Measurements from ENCODE around the gene ALCAM.
"Not testable (repeated sequence)": the region's sequence is repeated elsewhere in the genome, so short reads cannot be mapped to it uniquely, and the experiment has no call there.

The ALCAM gene

DNA sequence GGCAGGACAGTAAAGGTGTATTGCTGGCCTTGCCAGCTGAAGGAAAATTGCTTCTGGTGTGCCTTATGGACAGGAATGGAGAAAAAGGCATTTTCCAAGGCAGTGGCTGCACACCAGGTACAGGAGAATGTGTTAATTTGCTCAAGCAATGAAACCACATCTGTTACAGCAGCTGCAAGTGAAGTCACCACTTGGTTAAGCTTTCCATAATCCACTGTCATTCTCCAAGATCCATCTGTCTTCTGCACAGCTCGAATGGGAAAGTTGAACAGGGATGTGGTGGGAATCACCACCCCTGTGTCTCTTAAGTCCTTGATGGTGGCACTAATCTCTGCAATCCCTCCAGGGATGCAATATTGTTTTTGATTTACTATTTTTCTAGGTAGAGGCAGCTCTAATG lies 236.8 kb downstream of the ALCAM start:
- not testable (repeated sequence) for DNase-seq

- no peak for DNase-seq
Observed at GRCh38 chr3:105606016-105606415, 239.3 kb downstream of the ALCAM start.

DNA sequence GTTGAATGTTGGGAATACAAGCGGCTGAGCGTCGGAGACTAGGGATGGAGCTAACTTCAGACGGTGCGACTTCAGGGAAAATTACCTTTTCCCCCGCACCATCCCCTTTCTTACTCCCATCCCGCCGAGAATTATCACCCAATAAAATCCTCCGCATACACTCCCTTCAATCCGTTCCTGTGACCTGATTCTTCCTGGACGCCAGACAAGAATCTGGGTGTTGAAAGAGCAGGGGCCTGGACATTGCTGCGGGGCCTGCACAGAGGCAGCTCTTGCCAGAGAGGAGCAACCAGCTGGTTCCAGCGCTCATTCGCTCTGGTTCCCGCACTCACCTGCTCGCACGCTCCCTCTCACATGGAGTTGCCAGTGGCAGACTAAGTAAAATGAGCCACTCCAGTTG lies 241.9 kb downstream of the ALCAM start:
- DNase-seq = no peak

- no peak for DNase-seq
Observed at GRCh38 chr3:105610473-105610872, 243.8 kb downstream of the ALCAM start.

DNA sequence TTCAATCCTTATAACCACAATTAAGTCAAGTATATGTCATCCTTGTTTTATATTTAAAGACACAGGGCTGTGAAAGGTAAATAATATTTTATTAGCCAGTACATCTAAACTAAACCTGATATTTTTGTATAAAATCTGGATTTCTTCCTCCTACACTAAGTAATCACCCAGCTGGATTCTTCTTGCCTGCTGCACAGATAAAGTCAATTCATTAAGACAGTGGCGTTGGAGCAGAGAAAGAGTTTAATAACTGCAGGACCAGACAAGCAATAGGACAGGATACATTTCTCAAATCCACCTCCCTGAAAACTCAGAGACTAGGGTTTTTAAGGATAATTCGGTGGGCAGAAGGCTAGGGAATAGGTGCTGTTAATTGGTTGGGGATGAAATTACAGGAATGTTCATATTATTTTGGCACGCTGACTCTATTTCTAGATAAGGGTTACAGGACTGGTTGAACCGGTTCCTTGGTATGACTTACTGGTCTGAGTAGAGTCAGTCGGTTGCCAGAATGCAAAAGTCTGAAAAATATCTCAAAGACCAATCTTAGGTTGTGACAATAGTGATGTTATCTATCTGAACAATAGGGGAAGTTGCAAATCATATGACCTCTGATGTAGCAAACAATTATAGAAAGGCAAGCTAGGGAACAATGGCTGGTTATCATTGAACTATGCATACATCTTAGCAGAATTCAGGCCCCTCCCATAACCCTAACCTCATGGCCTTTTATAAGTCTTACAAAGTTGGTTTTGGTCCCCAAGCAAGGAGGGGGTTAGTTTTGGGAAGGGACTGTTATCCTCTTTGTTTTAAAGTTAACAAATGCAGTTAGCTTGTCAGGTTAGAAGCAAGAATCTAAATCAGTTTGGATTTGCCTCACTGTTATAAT lies 244.8 kb downstream of the ALCAM start:
- DNase-seq = peak; percentile 7

- DNase-seq = no peak
Observed at GRCh38 chr3:105613120-105613519, 246.4 kb downstream of the ALCAM start.

- no peak for DNase-seq
Observed at GRCh38 chr3:105614288-105615030, 247.8 kb downstream of the ALCAM start.

DNA sequence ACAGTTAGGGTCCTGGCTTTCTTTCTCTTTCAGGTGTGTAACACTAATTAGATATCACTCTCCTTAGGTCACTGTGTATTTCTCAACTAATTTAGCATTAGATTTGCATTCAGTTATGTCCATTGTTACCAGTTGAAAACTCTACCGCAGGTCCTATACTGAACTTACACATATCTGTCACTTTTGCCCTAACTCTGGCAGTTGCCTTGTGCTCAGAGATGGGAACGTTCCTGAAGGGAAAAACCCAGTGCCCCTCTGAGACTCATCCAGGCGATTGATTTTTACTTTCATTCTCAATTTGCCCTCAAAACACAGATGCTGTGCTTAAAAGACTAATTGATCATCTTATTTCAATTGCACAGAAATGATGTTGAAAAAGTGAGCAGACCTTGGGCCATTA lies 249.1 kb downstream of the ALCAM start:
- no peak for DNase-seq

DNA sequence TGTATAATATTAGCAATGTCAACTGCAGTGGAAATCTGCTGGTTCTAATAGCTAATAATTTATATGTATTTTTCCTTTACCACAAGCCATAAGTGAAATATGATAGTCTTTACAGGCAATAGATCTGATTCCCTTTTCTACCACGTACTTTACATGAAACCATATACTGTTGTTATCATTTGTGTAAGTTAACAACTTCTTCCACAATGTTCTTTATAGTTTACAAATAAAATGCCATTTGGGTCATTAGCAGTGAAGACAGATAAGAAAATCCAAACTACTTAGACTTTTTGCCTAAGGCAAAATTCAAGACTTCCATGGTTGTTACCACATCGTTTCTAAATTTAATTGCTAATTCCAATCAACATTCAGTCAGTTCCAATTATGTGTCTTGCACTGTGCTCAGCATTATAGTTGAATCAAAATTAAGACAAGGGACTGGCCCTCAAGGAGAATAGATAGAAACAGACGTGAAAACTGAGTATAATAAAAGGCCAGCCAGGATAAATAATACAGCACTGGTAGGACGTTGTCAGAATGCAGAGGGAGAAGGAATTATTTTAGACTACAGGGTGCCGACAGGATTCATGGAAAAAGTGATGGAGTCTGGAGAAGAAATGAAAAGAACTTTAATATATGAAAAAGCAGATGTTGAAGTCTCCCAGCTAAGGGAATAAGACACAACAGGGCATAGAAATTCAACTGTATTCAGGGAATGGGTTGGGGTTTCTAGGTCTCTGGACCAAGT lies 249.8 kb downstream of the ALCAM start:
- DNase-seq = no peak

DNA sequence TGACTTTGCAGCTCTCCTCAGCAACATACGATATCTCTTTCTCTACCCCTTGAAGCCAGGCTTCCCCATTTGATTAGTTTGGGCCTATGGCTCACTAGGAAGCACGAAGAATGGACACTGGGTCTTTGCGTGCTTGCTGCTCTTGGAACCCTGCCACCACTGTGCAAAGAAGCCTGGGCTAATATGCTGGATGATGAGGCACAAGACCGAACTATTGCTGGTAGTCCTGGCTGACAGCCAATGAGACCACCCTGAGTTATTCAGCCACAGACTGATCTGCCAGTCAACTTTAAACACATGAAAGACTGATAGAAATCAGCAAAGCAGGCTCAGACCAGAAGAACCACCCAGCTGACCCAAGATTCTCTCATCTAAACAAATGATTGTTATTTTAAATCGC lies 251.8 kb downstream of the ALCAM start:
- DNase-seq = no peak

- no peak for DNase-seq
Observed at GRCh38 chr3:105619651-105620050, 252.9 kb downstream of the ALCAM start.

DNA sequence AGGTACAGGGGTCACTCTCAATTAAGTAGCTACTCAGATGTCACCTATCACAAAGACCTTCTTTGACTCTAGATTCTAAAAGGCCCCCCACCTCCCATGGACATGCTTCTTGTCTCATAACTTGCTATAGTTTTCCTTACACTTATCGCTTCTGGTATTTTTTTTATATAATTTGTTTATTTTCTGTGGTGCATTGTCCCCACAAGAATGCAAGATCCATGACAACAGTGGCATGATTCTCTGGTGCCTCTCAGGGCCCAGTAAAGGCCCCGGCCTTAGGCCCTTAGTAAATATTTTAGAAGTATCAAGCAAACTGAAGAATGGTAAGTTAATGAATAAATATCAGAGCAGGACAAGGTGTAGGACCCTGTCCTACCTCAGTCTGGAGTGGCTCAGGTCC lies 253.5 kb downstream of the ALCAM start:
- no peak for DNase-seq

GRCh38 chr3:105622169-105622568 lies 255.5 kb downstream of the ALCAM start:
- DNase-seq = no peak
